ENCODE measurements around the gene RMI2.

RMI2 gene

GRCh38 chr16:11321662-11322061 is 23.6 kb upstream of the RMI2 start:
- TF ChIP-seq CTCF (IDR thresholded peaks at IDR 0.05; ENCODE audit: insufficient read depth, low read length) (no peak), REST (IDR thresholded peaks at IDR 0.05; ENCODE audit: insufficient replicate concordance, low read depth) (no peak), SPI1 (IDR thresholded peaks at IDR 0.05; ENCODE audit: borderline replicate concordance, low read depth) (no peak), POLR2AphosphoS5 (IDR thresholded peaks at IDR 0.05; ENCODE audit: low read depth) (no peak), GABPA (IDR thresholded peaks at IDR 0.05; ENCODE audit: low read depth) (no peak)

GRCh38 chr16:11322823-11323222 is 22.4 kb upstream of the RMI2 start:
- no peak overlapping the region for H3K27ac ChIP-seq (replicated peaks)
- H3K4me3 ChIP-seq (replicated peaks; ENCODE audit: insufficient read depth, low read length): no peak overlapping the region
- no peak for TF ChIP-seq SPI1 (IDR thresholded peaks at IDR 0.05; ENCODE audit: borderline replicate concordance, low read depth)
- TF ChIP-seq GABPA (IDR thresholded peaks at IDR 0.05; ENCODE audit: low read depth): no peak
- TF ChIP-seq REST (IDR thresholded peaks at IDR 0.05; ENCODE audit: insufficient replicate concordance, low read depth): no peak
- TF ChIP-seq POLR2AphosphoS5 (IDR thresholded peaks at IDR 0.05; ENCODE audit: low read depth): no peak
- no peak for TF ChIP-seq CTCF (IDR thresholded peaks at IDR 0.05; ENCODE audit: insufficient read depth, low read length)
- DNase-seq (ENCODE audit: low read depth in 1 of 2, low spot score in 1 of 2): no peak
- no peaks in the 10 kb centered on the region for H3K27me3 ChIP-seq (ENCODE audit: insufficient read depth, poor library complexity, severe bottlenecking)

More at GRCh38 chr16:11321662-11322061, 23.6 kb upstream of the RMI2 start:
- Histone ChIP-seq H3K27me3 (ENCODE audit: insufficient read depth, poor library complexity, severe bottlenecking) (no peaks in the 10 kb centered on the region), H3K4me3 (replicated peaks; ENCODE audit: insufficient read depth, low read length) (no peak overlapping the region), H3K27ac (replicated peaks) (no peak overlapping the region)
- no peak for DNase-seq (ENCODE audit: low read depth in 1 of 2, low spot score in 1 of 2)

- Histone ChIP-seq H3K27me3 (ENCODE audit: insufficient read depth, poor library complexity, severe bottlenecking) (no peaks in the 10 kb centered on the region), H3K4me3 (replicated peaks; ENCODE audit: insufficient read depth, low read length) (no peak overlapping the region), H3K27ac (replicated peaks) (no peak overlapping the region)
- TF ChIP-seq SPI1 (IDR thresholded peaks at IDR 0.05; ENCODE audit: borderline replicate concordance, low read depth): no peak
- no peak for TF ChIP-seq REST (IDR thresholded peaks at IDR 0.05; ENCODE audit: insufficient replicate concordance, low read depth)
- no peak for TF ChIP-seq GABPA (IDR thresholded peaks at IDR 0.05; ENCODE audit: low read depth)
- TF ChIP-seq CTCF (IDR thresholded peaks at IDR 0.05; ENCODE audit: insufficient read depth, low read length): no peak
- no peak for TF ChIP-seq POLR2AphosphoS5 (IDR thresholded peaks at IDR 0.05; ENCODE audit: low read depth)
- DNase-seq (ENCODE audit: low read depth in 1 of 2, low spot score in 1 of 2): no peak
Measured at GRCh38 chr16:11323551-11324336, 21.5 kb upstream of the RMI2 start.

Data from HL-60 (cell line).